GM19239 (cell line): ENCODE results near the gene RHBDF2.

Experiments used
- DNase-seq: peaks from one replicate; pipeline ENCODE4 v3.0.0; 2011; ENCODE audit warnings: low spot score; ENCODE audit not compliant: insufficient read length
- FAIRE-seq: peaks from 2 replicates; lab custom pipeline; 2011; peaks lifted over from hg19 to GRCh38; lab: Jason Lieb, UNC

RHBDF2 gene

GRCh38 chr17:76422860-76423259 is 78.4 kb downstream of the RHBDF2 start:
- DNase-seq (no peak), FAIRE-seq (no peak)

- DNase-seq (no peak), FAIRE-seq (no peak)
Measured at GRCh38 chr17:76422406-76422805, 78.8 kb downstream of the RHBDF2 start.

GRCh38 chr17:76421044-76421407 is 80.2 kb downstream of the RHBDF2 start:
- FAIRE-seq (no peak), DNase-seq (no peak)
